Gastroesophageal sphincter (tissue), 4 donors: ENCODE data around the gene PSMB9. TPM values are rescaled to one million over a fixed set of nuclear protein-coding genes. Genes with fewer than 3 reads are reported as not detected.

Experiments
- ATAC-seq: fragments of 150-250 bp; one replicate; pipeline ENCODE4 v1.9.1; 2016; ENCODE audit warnings: mild to moderate bottlenecking, moderate library complexity
- H3K27ac ChIP-seq, 4 donors: fragments of 200-600 bp; sonication (generic) in 3 of 4; 1 replicate in 3 of 4; 2 replicates in 1 of 4; pipeline ENCODE4 v1.5.1; 2016 to 2019
- H3K27me3 ChIP-seq: fragments of 200-600 bp; sonication (generic); one replicate; pipeline ENCODE4 v1.5.1; 2019
- H3K36me3 ChIP-seq, 2 donors: fragments of 200-600 bp; sonication (generic); one replicate each; pipeline ENCODE4 v1.5.1; 2019; ENCODE audit warnings: control low read depth in 1 of 2
- H3K4me1 ChIP-seq, 3 donors: fragments of 200-600 bp; sonication (generic); 1 replicate in 2 of 3; 2 replicates in 1 of 3; pipeline ENCODE4 v1.5.1; 2016 to 2019; ENCODE audit warnings: control low read depth in 2 of 3
- H3K4me3 ChIP-seq, 2 donors: fragments of 200-600 bp; sonication (generic); one replicate each; pipeline ENCODE4 v1.5.1; 2019; ENCODE audit warnings: mild to moderate bottlenecking in 1 of 2, moderate library complexity in 1 of 2
- H3K9me3 ChIP-seq, 3 donors: fragments of 200-600 bp; sonication (generic); one replicate each; pipeline ENCODE4 v1.5.1; 2017 to 2019; ENCODE audit warnings: control low read depth in 2 of 3
- CTCF ChIP-seq, 4 experiments: fragments of 200-600 bp in 2 of 4; fragments of 450-650 bp in 2 of 4; sonication (generic) in 1 of 4; IDR thresholded peaks; one replicate each; pipeline ENCODE4 v1.5.1; 2017 to 2019; ENCODE audit warnings: antibody characterized with exemption in 4 of 4, mild to moderate bottlenecking in 2 of 4, moderate library complexity in 2 of 4
- EP300 ChIP-seq: sonication (generic); formaldehyde crosslinking; IDR thresholded peaks from one replicate; pipeline ENCODE4 v1.6.1; 2017; ENCODE audit warnings: antibody characterized with exemption, mild to moderate bottlenecking
- POLR2A ChIP-seq, 2 donors: fragments of 450-650 bp; IDR thresholded peaks; one replicate each; pipeline ENCODE4 v1.6.1; 2017; ENCODE audit warnings: antibody characterized with exemption in 2 of 2, mild to moderate bottlenecking in 2 of 2, moderate library complexity in 1 of 2
- POLR2AphosphoS5 ChIP-seq: sonication (generic); formaldehyde crosslinking; IDR thresholded peaks from one replicate; pipeline ENCODE4 v1.6.1; 2017; ENCODE audit warnings: antibody characterized with exemption
- WGBS, 2 donors: methylation state at CpG; one replicate each; pipeline ENCODE4 v1.1.5; 2018; ENCODE audit warnings: low coverage in 1 of 2; 5-methylcytosine and 5-hydroxymethylcytosine counted together
- total RNA-seq, 4 donors: library from RNA; depleted of rRNA; stranded (reverse); fragments of >200 nt; gene quantifications; one replicate each; pipeline ENCODE4 v1.1.0, GENCODE V29; 2016

The PSMB9 gene
- total RNA-seq, 4 donors from 2014 or later: 12.9 to 19.7 (median 15.8) TPM

GRCh38 chr6:32845384-32845884 lies 8.6 kb upstream of the PSMB9 start:
- 51 to 55% methylated on average over 2 of the region's 10 CpGs for WGBS, 2 donors
- no peak for ATAC-seq
- Histone ChIP-seq H3K27ac (peak overlapping the region in 3 of 4 donors; percentile 5 to 93 (median 43)), H3K4me1 (peaks cover 0 to 53% (median 0%) of the 10 kb centered on the region in 3 donors), H3K9me3 (no peaks in the 10 kb centered on the region), H3K36me3 (peaks cover 0 to 73% of the 10 kb centered on the region in 2 donors), H3K27me3 (no peaks in the 10 kb centered on the region), H3K4me3 (peak overlapping the region in 1 of 2 donors; percentile 81)
- no peak for TF ChIP-seq POLR2AphosphoS5
- no peak for TF ChIP-seq POLR2A (IDR thresholded peaks at IDR 0.05)
- no peak for TF ChIP-seq CTCF (IDR thresholded peaks at IDR 0.05)
- TF ChIP-seq EP300: no peak

DNA sequence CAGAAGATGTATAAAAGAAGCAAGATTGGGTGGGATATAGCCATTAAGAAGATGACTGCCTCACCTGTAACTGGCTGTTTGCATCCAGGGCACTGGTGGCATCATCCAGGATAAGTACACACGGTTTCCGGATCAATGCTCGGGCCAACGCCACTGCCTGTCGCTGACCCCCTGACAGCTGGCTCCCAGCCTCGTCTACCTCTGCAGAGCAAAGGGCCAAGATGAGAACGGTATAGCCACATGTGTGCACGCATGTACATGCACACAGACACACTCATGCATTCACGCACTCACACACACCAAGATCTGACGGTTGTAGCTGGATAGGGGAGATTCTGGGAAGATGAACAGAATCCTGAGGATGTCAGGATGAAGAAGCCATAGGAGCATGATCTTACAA lies 7.0 kb upstream of the PSMB9 start:
- Histone ChIP-seq H3K9me3 (no peaks in the 10 kb centered on the region), H3K27ac (no peak overlapping the region), H3K4me3 (no peak overlapping the region), H3K27me3 (no peaks in the 10 kb centered on the region), H3K36me3 (peaks cover 0 to 69% of the 10 kb centered on the region in 2 donors), H3K4me1 (peaks cover 0 to 66% (median 5%) of the 10 kb centered on the region in 3 donors)
- no peak for TF ChIP-seq CTCF (IDR thresholded peaks at IDR 0.05)
- TF ChIP-seq POLR2A (IDR thresholded peaks at IDR 0.05): no peak
- no peak for TF ChIP-seq EP300
- no peak for TF ChIP-seq POLR2AphosphoS5
- WGBS, 2 donors: 87 to 93% methylated on average over 5 to 10 of the region's 10 CpGs
- ATAC-seq: no peak

DNA sequence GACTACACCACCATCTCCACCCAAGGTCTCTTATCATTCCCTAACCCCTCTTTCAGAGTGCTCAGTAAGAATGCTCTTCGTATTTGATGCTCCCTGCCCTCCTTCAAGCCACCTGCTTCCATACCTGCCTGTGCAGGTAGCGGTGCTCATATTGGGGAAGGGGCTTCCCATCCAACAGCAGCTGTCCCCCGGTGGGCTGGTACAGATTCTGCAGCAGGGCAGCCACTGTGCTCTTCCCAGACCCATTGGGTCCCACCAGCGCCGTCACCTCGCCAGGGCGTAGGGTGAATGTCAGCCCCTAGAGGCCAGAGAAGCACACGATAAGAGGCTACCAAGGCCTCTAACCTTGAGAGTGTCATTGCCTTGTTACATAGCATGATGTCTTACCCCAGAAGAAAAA lies 6.2 kb upstream of the PSMB9 start:
- Histone ChIP-seq H3K27me3 (no peaks in the 10 kb centered on the region), H3K4me3 (no peak overlapping the region), H3K27ac (no peak overlapping the region), H3K4me1 (peaks cover 0 to 65% (median 10%) of the 10 kb centered on the region in 3 donors), H3K36me3 (peaks cover 0 to 62% of the 10 kb centered on the region in 2 donors), H3K9me3 (no peaks in the 10 kb centered on the region)
- WGBS, 2 donors: 100% methylated on average over 1 of the region's 8 CpGs
- no peak for TF ChIP-seq EP300
- no peak for TF ChIP-seq CTCF (IDR thresholded peaks at IDR 0.05)
- TF ChIP-seq POLR2A (IDR thresholded peaks at IDR 0.05): no peak
- no peak for ATAC-seq

DNA sequence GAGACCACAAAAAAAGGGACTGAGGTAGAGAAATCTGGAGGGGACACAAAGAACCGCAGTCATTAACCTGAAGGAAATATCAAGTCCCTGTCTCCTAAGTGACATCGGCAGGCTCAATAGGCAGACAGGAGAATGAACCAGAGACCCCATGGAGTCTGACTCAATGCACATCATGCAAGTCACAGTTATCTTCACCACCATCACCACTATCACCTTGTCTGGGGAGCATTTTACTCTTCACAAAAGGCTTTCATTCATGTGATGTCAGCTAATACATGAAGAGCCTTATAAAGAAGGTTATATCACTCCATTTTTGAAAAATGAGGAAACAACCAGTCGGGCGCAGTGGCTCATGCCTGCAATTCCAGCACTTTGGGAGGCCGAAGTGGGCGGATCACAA lies 4.9 kb upstream of the PSMB9 start:
- H3K36me3 ChIP-seq: peaks cover 0 to 62% of the 10 kb centered on the region in 2 donors
- WGBS, 2 donors: 50 to 78% methylated on average over 2 to 6 of the region's 6 CpGs
- H3K4me1 ChIP-seq: peaks cover 0 to 55% (median 10%) of the 10 kb centered on the region in 3 donors
- H3K4me3 ChIP-seq: no peak overlapping the region
- no peaks in the 10 kb centered on the region for H3K9me3 ChIP-seq
- H3K27me3 ChIP-seq: no peaks in the 10 kb centered on the region
- TF ChIP-seq POLR2A (IDR thresholded peaks at IDR 0.05): no peak
- no peak for TF ChIP-seq POLR2AphosphoS5
- no peak for TF ChIP-seq CTCF (IDR thresholded peaks at IDR 0.05)
- ATAC-seq: no peak
- no peak overlapping the region for H3K27ac ChIP-seq

- H3K4me3 ChIP-seq: no peak overlapping the region
- peaks cover 0 to 53% of the 10 kb centered on the region in 2 donors for H3K36me3 ChIP-seq
- H3K9me3 ChIP-seq: no peaks in the 10 kb centered on the region
- no peak for ATAC-seq
- H3K27me3 ChIP-seq: no peaks in the 10 kb centered on the region
- peaks cover 3 to 56% (median 20%) of the 10 kb centered on the region in 3 donors for H3K4me1 ChIP-seq
- TF ChIP-seq POLR2AphosphoS5 (no peak), EP300 (no peak), POLR2A (IDR thresholded peaks at IDR 0.05) (no peak), CTCF (IDR thresholded peaks at IDR 0.05) (no peak)
- peak overlapping the region in 3 of 4 donors; percentile 97 to 99 (median 98) for H3K27ac ChIP-seq
- WGBS, 2 donors: 57 to 95% methylated on average over 1 to 4 of the region's 4 CpGs
Observed at GRCh38 chr6:32851025-32851424, 3.0 kb upstream of the PSMB9 start.
